Measurements from ENCODE around the gene STYK1. TPM values are rescaled to one million over a fixed set of nuclear protein-coding genes. Genes with fewer than 3 reads are reported as not detected.

The STYK1 gene
- total and polyA plus RNA-seq, 4 experiments from 2014 or later: not detected

- intact Hi-C loops (cut with micrococcal nuclease): no loop called here
- no peaks in the 10 kb centered on the region for H3K4me1 Mint-ChIP-seq
- ChIA-PET POLR2A (ENCODE audit: partially characterized antibody) (no interaction called here), CTCF (ENCODE audit: partially characterized antibody) (interaction anchor here (1.1 kb wide), 1 partner anchor 11 kb away, joined by 3 read pairs; no protein-coding TSS in a partner anchor)
- H3K4me3 ChIP-seq (ENCODE audit: low read length in 2 of 2): no peak overlapping the region
- H3K27me3 ChIP-seq (ENCODE audit: insufficient read depth, low read length): no peaks in the 10 kb centered on the region
- no peak overlapping the region for H3K27ac ChIP-seq (ENCODE audit: low read depth, low read length)
- no peaks in the 10 kb centered on the region for H3K9me3 ChIP-seq (ENCODE audit: control insufficient read depth in 1 of 2, low read length in 2 of 2)
- H3K9me3 Mint-ChIP-seq: peaks cover 0 to 8% (median 3%) of the 10 kb centered on the region in 8 donors
- H3K36me3 ChIP-seq (ENCODE audit: insufficient read depth, low read length): no peaks in the 10 kb centered on the region
- H3K27ac Mint-ChIP-seq: no peak overlapping the region
- DNase-seq: no peak
- no peak overlapping the region for H3K4me3 Mint-ChIP-seq
- no peaks in the 10 kb centered on the region for H3K4me1 ChIP-seq (ENCODE audit: insufficient read depth, low read length)
- H3K27me3 Mint-ChIP-seq: peaks cover 10 to 15% of the 10 kb centered on the region in 2 donors
- no peaks in the 10 kb centered on the region for H3K36me3 Mint-ChIP-seq
Observed at GRCh38 chr12:10689146-10689545, 15.3 kb upstream of the STYK1 start.

- Mint-ChIP-seq H3K9me3 (peaks cover 0 to 8% (median 3%) of the 10 kb centered on the region in 8 donors), H3K27ac (no peak overlapping the region), H3K36me3 (no peaks in the 10 kb centered on the region), H3K4me3 (no peak overlapping the region), H3K4me1 (no peaks in the 10 kb centered on the region), H3K27me3 (peaks cover 10 to 15% of the 10 kb centered on the region in 2 donors)
- ChIA-PET CTCF (ENCODE audit: partially characterized antibody) (no interaction called here), POLR2A (ENCODE audit: partially characterized antibody) (no interaction called here)
- no peaks in the 10 kb centered on the region for H3K9me3 ChIP-seq (ENCODE audit: control insufficient read depth in 1 of 2, low read length in 2 of 2)
- DNase-seq: no peak
- no peak overlapping the region for H3K27ac ChIP-seq (ENCODE audit: low read depth, low read length)
- no peaks in the 10 kb centered on the region for H3K4me1 ChIP-seq (ENCODE audit: insufficient read depth, low read length)
- H3K4me3 ChIP-seq (ENCODE audit: low read length in 2 of 2): no peak overlapping the region
- no peaks in the 10 kb centered on the region for H3K27me3 ChIP-seq (ENCODE audit: insufficient read depth, low read length)
- H3K36me3 ChIP-seq (ENCODE audit: insufficient read depth, low read length): no peaks in the 10 kb centered on the region
- intact Hi-C loops (cut with micrococcal nuclease): no loop called here
Observed at GRCh38 chr12:10688042-10688441, 14.2 kb upstream of the STYK1 start.

GRCh38 chr12:10672231-10672868 is 1.5 kb downstream of the STYK1 start:
- intact Hi-C loops (cut with micrococcal nuclease): loop anchor here (2.0 to 5.0 kb wide), 2 partner anchors 60 to 520 kb away; partner anchors contain the start of gene MAGOHB
- Histone ChIP-seq H3K4me3 (ENCODE audit: low read length in 2 of 2) (no peak overlapping the region), H3K27me3 (ENCODE audit: insufficient read depth, low read length) (no peaks in the 10 kb centered on the region), H3K4me1 (ENCODE audit: insufficient read depth, low read length) (peaks cover 33% of the 10 kb centered on the region), H3K36me3 (ENCODE audit: insufficient read depth, low read length) (no peaks in the 10 kb centered on the region), H3K9me3 (ENCODE audit: control insufficient read depth in 1 of 2, low read length in 2 of 2) (no peaks in the 10 kb centered on the region), H3K27ac (ENCODE audit: low read depth, low read length) (no peak overlapping the region)
- H3K9me3 Mint-ChIP-seq: no peaks in the 10 kb centered on the region
- H3K27ac Mint-ChIP-seq: peak overlapping the region in 2 of 7 donors; percentile 53 to 58
- peak in 2 of 5 donors; percentile 9 to 47 for DNase-seq
- H3K4me1 Mint-ChIP-seq: peaks cover 26 to 50% (median 35%) of the 10 kb centered on the region in 4 donors
- no peaks in the 10 kb centered on the region for H3K36me3 Mint-ChIP-seq
- ChIA-PET CTCF (ENCODE audit: partially characterized antibody) (interaction anchor here (1.3 kb wide), 1 partner anchor 13 kb away, joined by 5 read pairs; no protein-coding TSS in a partner anchor), POLR2A (ENCODE audit: partially characterized antibody) (no interaction called here)
- H3K27me3 Mint-ChIP-seq: peaks cover 8 to 14% of the 10 kb centered on the region in 2 donors
- peak overlapping the region in 4 of 8 donors; percentile 4 to 84 (median 42) for H3K4me3 Mint-ChIP-seq

- Histone ChIP-seq H3K4me1 (ENCODE audit: insufficient read depth, low read length) (peaks cover 27% of the 10 kb centered on the region), H3K4me3 (ENCODE audit: low read length in 2 of 2) (no peak overlapping the region), H3K27me3 (ENCODE audit: insufficient read depth, low read length) (no peaks in the 10 kb centered on the region), H3K36me3 (ENCODE audit: insufficient read depth, low read length) (no peaks in the 10 kb centered on the region), H3K27ac (ENCODE audit: low read depth, low read length) (no peak overlapping the region), H3K9me3 (ENCODE audit: control insufficient read depth in 1 of 2, low read length in 2 of 2) (no peaks in the 10 kb centered on the region)
- no peaks in the 10 kb centered on the region for H3K36me3 Mint-ChIP-seq
- H3K27me3 Mint-ChIP-seq: peaks cover 2 to 7% of the 10 kb centered on the region in 2 donors
- H3K9me3 Mint-ChIP-seq: no peaks in the 10 kb centered on the region
- ChIA-PET POLR2A (ENCODE audit: partially characterized antibody) (no interaction called here), CTCF (ENCODE audit: partially characterized antibody) (interaction anchor here (1.2 kb wide), 1 partner anchor 433 kb away, joined by 3 read pairs; no protein-coding TSS in a partner anchor)
- DNase-seq: no peak
- no peak overlapping the region for H3K27ac Mint-ChIP-seq
- no peak overlapping the region for H3K4me3 Mint-ChIP-seq
- H3K4me1 Mint-ChIP-seq: peaks cover 23 to 41% (median 29%) of the 10 kb centered on the region in 4 donors
- intact Hi-C loops (cut with micrococcal nuclease): no loop called here
Observed at GRCh38 chr12:10669533-10669932, 4.3 kb downstream of the STYK1 start.

- H3K36me3 Mint-ChIP-seq: no peaks in the 10 kb centered on the region
- H3K27ac ChIP-seq (ENCODE audit: low read depth, low read length): no peak overlapping the region
- peaks cover 17 to 31% (median 21%) of the 10 kb centered on the region in 4 donors for H3K4me1 Mint-ChIP-seq
- H3K4me1 ChIP-seq (ENCODE audit: insufficient read depth, low read length): peaks cover 17% of the 10 kb centered on the region
- H3K36me3 ChIP-seq (ENCODE audit: insufficient read depth, low read length): no peaks in the 10 kb centered on the region
- H3K4me3 Mint-ChIP-seq: peak overlapping the region; percentile 14 to 77 (median 64)
- H3K27ac Mint-ChIP-seq: peak overlapping the region in 2 of 7 donors; percentile 2 to 17
- no peaks in the 10 kb centered on the region for H3K9me3 ChIP-seq (ENCODE audit: control insufficient read depth in 1 of 2, low read length in 2 of 2)
- no peaks in the 10 kb centered on the region for H3K9me3 Mint-ChIP-seq
- peaks cover 3 to 9% of the 10 kb centered on the region in 2 donors for H3K27me3 Mint-ChIP-seq
- H3K27me3 ChIP-seq (ENCODE audit: insufficient read depth, low read length): no peaks in the 10 kb centered on the region
- ChIA-PET POLR2A (ENCODE audit: partially characterized antibody) (no interaction called here), CTCF (ENCODE audit: partially characterized antibody) (interaction anchor here (0.6 kb wide), 1 partner anchor 576 kb away, joined by 5 read pairs; no protein-coding TSS in a partner anchor)
- DNase-seq: peak in 1 of 5 donors; percentile 3
- no peak overlapping the region for H3K4me3 ChIP-seq (ENCODE audit: low read length in 2 of 2)
- intact Hi-C loops (cut with micrococcal nuclease): no loop called here
Observed at GRCh38 chr12:10668526-10668925, 5.3 kb downstream of the STYK1 start.

- H3K36me3 Mint-ChIP-seq: no peaks in the 10 kb centered on the region
- H3K9me3 Mint-ChIP-seq: no peaks in the 10 kb centered on the region
- H3K4me3 ChIP-seq (ENCODE audit: low read length in 2 of 2): no peak overlapping the region
- H3K27ac ChIP-seq (ENCODE audit: low read depth, low read length): no peak overlapping the region
- H3K9me3 ChIP-seq (ENCODE audit: control insufficient read depth in 1 of 2, low read length in 2 of 2): no peaks in the 10 kb centered on the region
- peak overlapping the region in 2 of 8 donors; percentile 18 to 31 for H3K4me3 Mint-ChIP-seq
- H3K36me3 ChIP-seq (ENCODE audit: insufficient read depth, low read length): no peaks in the 10 kb centered on the region
- no peak for DNase-seq
- POLR2A ChIA-PET (ENCODE audit: partially characterized antibody): no interaction called here
- peak overlapping the region in 1 of 7 donors; percentile 57 for H3K27ac Mint-ChIP-seq
- peaks cover 11 to 22% (median 14%) of the 10 kb centered on the region in 4 donors for H3K4me1 Mint-ChIP-seq
- intact Hi-C loops (cut with micrococcal nuclease): no loop called here
- no peaks in the 10 kb centered on the region for H3K27me3 ChIP-seq (ENCODE audit: insufficient read depth, low read length)
- H3K4me1 ChIP-seq (ENCODE audit: insufficient read depth, low read length): peaks cover 9% of the 10 kb centered on the region
- peaks cover 3 to 10% of the 10 kb centered on the region in 2 donors for H3K27me3 Mint-ChIP-seq
- CTCF ChIA-PET (ENCODE audit: partially characterized antibody): interaction anchor here (1.0 kb wide), 1 partner anchor 20 kb away, joined by 3 read pairs; no protein-coding TSS in a partner anchor
Observed at GRCh38 chr12:10667581-10667980, 6.3 kb downstream of the STYK1 start.

- Histone ChIP-seq H3K27me3 (ENCODE audit: insufficient read depth, low read length) (no peaks in the 10 kb centered on the region), H3K4me1 (ENCODE audit: insufficient read depth, low read length) (peaks cover 6% of the 10 kb centered on the region), H3K9me3 (ENCODE audit: control insufficient read depth in 1 of 2, low read length in 2 of 2) (no peaks in the 10 kb centered on the region), H3K4me3 (ENCODE audit: low read length in 2 of 2) (no peak overlapping the region), H3K36me3 (ENCODE audit: insufficient read depth, low read length) (no peaks in the 10 kb centered on the region), H3K27ac (ENCODE audit: low read depth, low read length) (no peak overlapping the region)
- Mint-ChIP-seq H3K4me3 (no peak overlapping the region), H3K27me3 (peaks cover 14 to 17% of the 10 kb centered on the region in 2 donors), H3K27ac (no peak overlapping the region), H3K9me3 (no peaks in the 10 kb centered on the region), H3K36me3 (no peaks in the 10 kb centered on the region), H3K4me1 (peaks cover 7 to 10% (median 9%) of the 10 kb centered on the region in 4 donors)
- intact Hi-C loops (cut with micrococcal nuclease): no loop called here
- no peak for DNase-seq
- ChIA-PET CTCF (ENCODE audit: partially characterized antibody) (no interaction called here), POLR2A (ENCODE audit: partially characterized antibody) (no interaction called here)
Observed at GRCh38 chr12:10664499-10664898, 9.4 kb downstream of the STYK1 start.

Data from CD4-positive, alpha-beta memory T cell (primary cell).